ENCODE data around the gene MED12L.
A peak's percentile ranks its signal among the peaks of the same experiment; 100 is the strongest.

The MED12L gene

DNA sequence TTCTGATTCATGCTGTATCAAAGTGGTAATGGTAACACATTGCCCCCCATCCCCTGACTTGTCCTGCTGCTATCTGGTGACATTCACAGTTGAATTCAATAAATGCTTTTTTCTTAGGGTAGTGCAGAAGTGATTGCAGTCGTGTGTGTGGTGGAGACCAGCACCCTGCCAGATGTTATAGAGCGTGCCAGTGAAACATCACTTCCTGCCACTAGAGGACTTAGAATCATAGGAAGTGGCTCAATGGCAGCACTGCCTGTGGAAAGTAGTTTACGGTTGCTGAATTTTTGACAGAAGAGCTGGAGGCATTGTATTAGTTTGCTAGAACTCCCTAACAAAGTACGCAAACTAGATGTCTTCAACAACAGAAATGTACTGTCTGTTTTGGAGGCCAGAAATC, 336.5 kb downstream of the MED12L start:
- DNase-seq: peak; percentile 22
- H3K27ac ChIP-seq (ENCODE audit: low read depth, low read length): no peak overlapping the region
- no peak overlapping the region for H3K18ac ChIP-seq (ENCODE audit: low read length)
- no peaks in the 10 kb centered on the region for H3K27me3 ChIP-seq (ENCODE audit: insufficient read depth, low read length, poor library complexity)
- no peak overlapping the region for H3K4ac ChIP-seq (ENCODE audit: low read depth, low read length)
- WGBS (ENCODE audit: extremely low coverage, insufficient coverage, low lambda C conversion rate): no CpG with 5 or more reads among the region's 4 CpGs
- H2BK120ac ChIP-seq (ENCODE audit: low read depth, low read length): no peak overlapping the region
- H2AK5ac ChIP-seq (ENCODE audit: low read length): no peak overlapping the region
- no peak overlapping the region for H3K56ac ChIP-seq (ENCODE audit: low read length)
- H3K4me3 ChIP-seq (ENCODE audit: low read length): no peak overlapping the region
- no peak overlapping the region for H4K5ac ChIP-seq (ENCODE audit: low read length)
- H3K36me3 ChIP-seq (ENCODE audit: control insufficient read depth, insufficient read depth, low read length): no peaks in the 10 kb centered on the region
- H3K4me2 ChIP-seq (ENCODE audit: low read length): no peak overlapping the region
- no peak overlapping the region for H4K8ac ChIP-seq (ENCODE audit: low read depth, low read length)
- no peaks in the 10 kb centered on the region for H3K79me2 ChIP-seq (ENCODE audit: control insufficient read depth, insufficient read depth, low read length)
- H2BK5ac ChIP-seq (ENCODE audit: low read length): no peak overlapping the region
- no peak overlapping the region for H2BK15ac ChIP-seq (replicated peaks; ENCODE audit: low read depth)
- no peak overlapping the region for H3K23ac ChIP-seq (ENCODE audit: low read length)
- no peak overlapping the region for H3K9ac ChIP-seq (ENCODE audit: low read length)
- no peaks in the 10 kb centered on the region for H3K79me1 ChIP-seq (ENCODE audit: low read length)
- no peaks in the 10 kb centered on the region for H3K4me1 ChIP-seq (ENCODE audit: control insufficient read depth, low read depth, low read length)

DNA sequence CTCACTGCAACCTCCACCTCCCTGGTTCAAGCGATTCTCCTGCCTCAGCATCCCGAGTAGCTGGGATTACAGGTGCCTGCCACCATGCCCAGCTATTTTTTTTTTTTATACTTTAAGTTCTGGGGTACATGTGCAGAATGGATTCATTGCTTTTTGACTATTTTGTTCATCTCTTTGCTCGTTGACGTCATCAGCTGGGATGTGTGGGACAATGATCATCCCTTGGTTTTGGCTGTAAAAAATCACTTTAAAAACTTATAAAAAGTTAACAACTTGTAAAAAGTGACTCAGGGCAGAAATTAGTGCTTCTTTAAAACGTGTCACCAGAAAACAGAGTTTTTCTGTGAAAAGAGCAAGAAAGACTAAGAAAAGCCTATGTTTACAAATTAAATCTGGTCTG, 337.6 kb downstream of the MED12L start:
- H3K4ac ChIP-seq (ENCODE audit: low read depth, low read length): no peak overlapping the region
- no peak overlapping the region for H4K8ac ChIP-seq (ENCODE audit: low read depth, low read length)
- no peaks in the 10 kb centered on the region for H3K27me3 ChIP-seq (ENCODE audit: insufficient read depth, low read length, poor library complexity)
- H3K4me1 ChIP-seq (ENCODE audit: control insufficient read depth, low read depth, low read length): no peaks in the 10 kb centered on the region
- H3K9ac ChIP-seq (ENCODE audit: low read length): no peak overlapping the region
- DNase-seq: no peak
- no peak overlapping the region for H3K18ac ChIP-seq (ENCODE audit: low read length)
- H3K56ac ChIP-seq (ENCODE audit: low read length): no peak overlapping the region
- H3K4me3 ChIP-seq (ENCODE audit: low read length): no peak overlapping the region
- H2BK5ac ChIP-seq (ENCODE audit: low read length): no peak overlapping the region
- H3K79me2 ChIP-seq (ENCODE audit: control insufficient read depth, insufficient read depth, low read length): no peaks in the 10 kb centered on the region
- no peaks in the 10 kb centered on the region for H3K36me3 ChIP-seq (ENCODE audit: control insufficient read depth, insufficient read depth, low read length)
- H3K27ac ChIP-seq (ENCODE audit: low read depth, low read length): no peak overlapping the region
- no peak overlapping the region for H2AK5ac ChIP-seq (ENCODE audit: low read length)
- H2BK120ac ChIP-seq (ENCODE audit: low read depth, low read length): no peak overlapping the region
- H3K79me1 ChIP-seq (ENCODE audit: low read length): no peaks in the 10 kb centered on the region
- no peak overlapping the region for H4K5ac ChIP-seq (ENCODE audit: low read length)
- no peak overlapping the region for H3K4me2 ChIP-seq (ENCODE audit: low read length)
- no peak overlapping the region for H3K23ac ChIP-seq (ENCODE audit: low read length)
- H2BK15ac ChIP-seq (replicated peaks; ENCODE audit: low read depth): no peak overlapping the region
- no CpG with 5 or more reads among the region's 5 CpGs for WGBS (ENCODE audit: extremely low coverage, insufficient coverage, low lambda C conversion rate)

DNA sequence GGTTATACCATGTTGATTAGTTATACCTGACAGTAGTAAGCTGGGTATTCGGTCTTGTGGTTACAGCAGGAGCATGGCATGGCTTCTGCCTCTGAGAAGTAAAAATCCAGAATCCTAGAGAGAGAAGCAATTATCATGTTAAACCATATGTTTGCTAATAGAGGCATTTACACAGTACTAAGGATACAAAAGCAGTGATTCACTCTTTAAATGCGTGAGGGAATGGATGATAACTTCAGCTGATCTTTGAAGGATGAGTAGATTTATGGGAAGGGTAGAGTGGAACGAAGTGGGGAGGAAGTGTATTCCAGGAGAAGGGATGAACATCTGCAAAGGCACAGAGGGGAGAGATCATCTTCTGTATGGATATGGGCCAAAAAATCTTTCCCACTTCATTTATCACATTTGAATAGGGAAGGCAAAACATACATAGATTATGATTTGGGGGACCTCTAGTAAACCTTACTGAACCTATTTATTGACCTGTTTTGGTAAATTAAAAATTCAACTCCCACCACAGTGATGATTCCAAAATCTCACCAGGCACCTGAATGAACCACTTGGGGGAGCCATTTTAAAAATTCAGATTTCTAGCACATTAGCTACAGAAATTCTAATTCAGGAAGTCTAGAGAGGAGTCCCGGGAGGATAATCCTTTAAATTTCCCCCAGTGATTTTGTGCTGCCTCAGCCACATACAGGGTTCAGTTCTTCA, 340.3 kb downstream of the MED12L start:
- 100% methylated on average over 1 of the region's 4 CpGs for WGBS (ENCODE audit: extremely low coverage, insufficient coverage, low lambda C conversion rate)
- Histone ChIP-seq H2BK15ac (replicated peaks; ENCODE audit: low read depth) (no peak overlapping the region), H4K5ac (ENCODE audit: low read length) (no peak overlapping the region)

DNA sequence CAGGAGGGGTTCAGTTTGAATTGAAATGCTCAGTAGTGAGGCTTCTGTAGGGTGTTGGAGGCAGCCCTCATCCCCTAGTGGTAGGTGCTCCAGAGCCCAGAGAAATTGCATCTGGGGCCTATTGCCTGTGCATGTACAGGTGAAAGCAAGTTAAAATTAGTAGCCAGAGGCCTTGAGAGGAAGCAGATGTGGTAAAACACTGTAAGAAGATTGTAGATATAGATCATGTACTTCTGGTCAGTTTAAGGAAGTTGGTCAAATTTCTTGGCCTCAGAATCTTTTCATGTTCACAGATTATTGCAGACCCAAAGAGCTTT, 340.8 kb downstream of the MED12L start:
- H4K8ac ChIP-seq (ENCODE audit: low read depth, low read length): peak overlapping the region; percentile 31
- no peaks in the 10 kb centered on the region for H3K27me3 ChIP-seq (ENCODE audit: insufficient read depth, low read length, poor library complexity)
- DNase-seq: peak; percentile 21
- H3K4me1 ChIP-seq (ENCODE audit: control insufficient read depth, low read depth, low read length): no peaks in the 10 kb centered on the region
- H3K56ac ChIP-seq (ENCODE audit: low read length): no peak overlapping the region
- H3K27ac ChIP-seq (ENCODE audit: low read depth, low read length): no peak overlapping the region
- H3K9ac ChIP-seq (ENCODE audit: low read length): no peak overlapping the region
- no peak overlapping the region for H2BK15ac ChIP-seq (replicated peaks; ENCODE audit: low read depth)
- no peak overlapping the region for H2BK120ac ChIP-seq (ENCODE audit: low read depth, low read length)
- no peaks in the 10 kb centered on the region for H3K36me3 ChIP-seq (ENCODE audit: control insufficient read depth, insufficient read depth, low read length)
- H3K79me1 ChIP-seq (ENCODE audit: low read length): no peaks in the 10 kb centered on the region
- no peak overlapping the region for H4K5ac ChIP-seq (ENCODE audit: low read length)
- H3K4ac ChIP-seq (ENCODE audit: low read depth, low read length): no peak overlapping the region
- peak overlapping the region; percentile 77 for H3K18ac ChIP-seq (ENCODE audit: low read length)
- H3K79me2 ChIP-seq (ENCODE audit: control insufficient read depth, insufficient read depth, low read length): no peaks in the 10 kb centered on the region
- H3K23ac ChIP-seq (ENCODE audit: low read length): no peak overlapping the region
- no peak overlapping the region for H3K4me3 ChIP-seq (ENCODE audit: low read length)
- no peak overlapping the region for H2AK5ac ChIP-seq (ENCODE audit: low read length)
- H2BK5ac ChIP-seq (ENCODE audit: low read length): no peak overlapping the region
- no peak overlapping the region for H3K4me2 ChIP-seq (ENCODE audit: low read length)

More for the DNA sequence above, 340.3 kb downstream of the MED12L start:
- Histone ChIP-seq H3K4me1 (ENCODE audit: control insufficient read depth, low read depth, low read length) (no peaks in the 10 kb centered on the region), H3K23ac (ENCODE audit: low read length) (no peak overlapping the region), H2AK5ac (ENCODE audit: low read length) (no peak overlapping the region), H3K18ac (ENCODE audit: low read length) (peak overlapping the region; percentile 77), H3K36me3 (ENCODE audit: control insufficient read depth, insufficient read depth, low read length) (no peaks in the 10 kb centered on the region), H3K4ac (ENCODE audit: low read depth, low read length) (no peak overlapping the region), H2BK5ac (ENCODE audit: low read length) (no peak overlapping the region), H3K27ac (ENCODE audit: low read depth, low read length) (no peak overlapping the region), H3K4me2 (ENCODE audit: low read length) (no peak overlapping the region), H2BK120ac (ENCODE audit: low read depth, low read length) (no peak overlapping the region), H3K79me2 (ENCODE audit: control insufficient read depth, insufficient read depth, low read length) (no peaks in the 10 kb centered on the region), H4K8ac (ENCODE audit: low read depth, low read length) (peak overlapping the region; percentile 31), H3K79me1 (ENCODE audit: low read length) (no peaks in the 10 kb centered on the region), H3K4me3 (ENCODE audit: low read length) (no peak overlapping the region), H3K27me3 (ENCODE audit: insufficient read depth, low read length, poor library complexity) (no peaks in the 10 kb centered on the region), H3K56ac (ENCODE audit: low read length) (no peak overlapping the region), H3K9ac (ENCODE audit: low read length) (no peak overlapping the region)
- peak; percentile 13 for DNase-seq

DNA sequence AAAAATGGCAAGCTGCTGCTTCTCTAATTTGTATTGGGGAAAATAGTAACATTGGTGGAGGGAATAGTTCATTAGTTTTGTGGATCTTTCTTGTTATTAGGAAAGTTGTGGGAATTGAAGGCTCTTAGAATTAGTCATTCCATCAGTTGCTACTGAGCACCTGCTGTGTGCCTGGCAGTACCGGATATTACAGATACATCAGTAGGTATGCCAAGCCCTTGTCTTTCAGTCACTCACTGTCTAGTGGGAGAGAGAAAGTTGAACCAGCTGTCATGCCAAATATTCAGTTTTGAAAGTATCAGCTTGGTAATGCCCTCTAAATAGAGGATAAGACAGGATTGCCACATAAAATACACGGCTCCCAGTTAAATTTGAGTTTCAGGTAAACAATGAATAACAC, 342.9 kb downstream of the MED12L start:
- Histone ChIP-seq H3K18ac (ENCODE audit: low read length) (no peak overlapping the region), H4K5ac (ENCODE audit: low read length) (no peak overlapping the region), H2BK15ac (replicated peaks; ENCODE audit: low read depth) (no peak overlapping the region), H3K79me2 (ENCODE audit: control insufficient read depth, insufficient read depth, low read length) (no peaks in the 10 kb centered on the region), H3K4me1 (ENCODE audit: control insufficient read depth, low read depth, low read length) (no peaks in the 10 kb centered on the region), H3K27me3 (ENCODE audit: insufficient read depth, low read length, poor library complexity) (no peaks in the 10 kb centered on the region), H3K4me3 (ENCODE audit: low read length) (no peak overlapping the region), H2AK5ac (ENCODE audit: low read length) (no peak overlapping the region), H2BK120ac (ENCODE audit: low read depth, low read length) (no peak overlapping the region), H3K27ac (ENCODE audit: low read depth, low read length) (no peak overlapping the region), H3K4ac (ENCODE audit: low read depth, low read length) (no peak overlapping the region), H3K4me2 (ENCODE audit: low read length) (no peak overlapping the region), H3K23ac (ENCODE audit: low read length) (no peak overlapping the region), H4K8ac (ENCODE audit: low read depth, low read length) (no peak overlapping the region), H2BK5ac (ENCODE audit: low read length) (no peak overlapping the region), H3K9ac (ENCODE audit: low read length) (no peak overlapping the region), H3K56ac (ENCODE audit: low read length) (no peak overlapping the region), H3K36me3 (ENCODE audit: control insufficient read depth, insufficient read depth, low read length) (no peaks in the 10 kb centered on the region), H3K79me1 (ENCODE audit: low read length) (no peaks in the 10 kb centered on the region)
- no peak for DNase-seq
- no CpG with 5 or more reads among the region's 2 CpGs for WGBS (ENCODE audit: extremely low coverage, insufficient coverage, low lambda C conversion rate)

DNA sequence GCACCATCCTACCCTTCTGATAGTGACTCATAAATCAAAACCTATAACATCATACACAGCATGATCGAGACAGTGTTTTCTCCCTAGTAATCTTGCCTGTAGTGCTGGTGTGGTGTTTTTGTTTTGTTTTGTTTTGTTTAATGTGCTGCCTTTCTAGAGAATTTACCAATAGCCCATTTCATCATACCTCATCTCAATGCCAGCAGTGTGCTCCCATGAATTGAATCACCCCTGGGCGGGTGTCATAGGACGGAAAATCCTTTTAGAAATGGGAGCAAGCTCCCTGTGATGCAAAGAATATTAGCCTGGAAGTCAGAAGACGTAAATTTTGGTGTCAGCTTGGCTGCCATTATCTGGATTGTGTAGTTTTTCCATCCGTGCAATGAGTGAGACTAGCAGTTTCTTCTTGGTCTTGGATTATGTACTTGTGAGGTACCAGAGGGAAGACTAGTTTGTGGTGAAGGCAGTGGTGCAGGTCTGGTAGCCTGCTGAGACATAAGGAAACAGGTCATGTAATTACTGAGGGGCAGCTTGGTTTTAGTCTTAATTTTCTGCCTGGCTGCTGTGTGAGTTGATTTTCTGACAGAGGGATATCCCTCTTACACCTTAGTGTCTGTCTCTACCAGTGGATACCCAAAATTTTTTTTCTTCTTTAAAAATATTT, 345.5 kb downstream of the MED12L start:
- WGBS (ENCODE audit: extremely low coverage, insufficient coverage, low lambda C conversion rate): no CpG with 5 or more reads among the region's 5 CpGs

More for the DNA sequence above, 345.5 kb downstream of the MED12L start:
- Histone ChIP-seq H3K27ac (ENCODE audit: low read depth, low read length) (no peak overlapping the region), H3K18ac (ENCODE audit: low read length) (no peak overlapping the region), H3K4me3 (ENCODE audit: low read length) (no peak overlapping the region), H3K27me3 (ENCODE audit: insufficient read depth, low read length, poor library complexity) (no peaks in the 10 kb centered on the region), H3K9ac (ENCODE audit: low read length) (no peak overlapping the region), H3K4me1 (ENCODE audit: control insufficient read depth, low read depth, low read length) (no peaks in the 10 kb centered on the region), H3K4ac (ENCODE audit: low read depth, low read length) (no peak overlapping the region), H3K79me2 (ENCODE audit: control insufficient read depth, insufficient read depth, low read length) (no peaks in the 10 kb centered on the region), H2AK5ac (ENCODE audit: low read length) (no peak overlapping the region), H3K4me2 (ENCODE audit: low read length) (no peak overlapping the region), H3K56ac (ENCODE audit: low read length) (no peak overlapping the region), H2BK5ac (ENCODE audit: low read length) (no peak overlapping the region), H4K8ac (ENCODE audit: low read depth, low read length) (no peak overlapping the region), H3K79me1 (ENCODE audit: low read length) (no peaks in the 10 kb centered on the region), H2BK120ac (ENCODE audit: low read depth, low read length) (no peak overlapping the region), H4K5ac (ENCODE audit: low read length) (no peak overlapping the region), H3K36me3 (ENCODE audit: control insufficient read depth, insufficient read depth, low read length) (no peaks in the 10 kb centered on the region), H3K23ac (ENCODE audit: low read length) (no peak overlapping the region), H2BK15ac (replicated peaks; ENCODE audit: low read depth) (no peak overlapping the region)
- DNase-seq: no peak
